Measurements from ENCODE around the gene LRATD1. TPM values are rescaled to one million over a fixed set of nuclear protein-coding genes. Genes with fewer than 3 reads are reported as not detected.

Gene LRATD1
- total RNA-seq, 2 experiments from 2014 or later = not detected

GRCh38 chr2:14634489-14635390 is 2.2 kb downstream of the LRATD1 start:
- DNase-seq (peak; percentile 42), ATAC-seq (no peak)
- H3K9me3 Mint-ChIP-seq = peaks cover 3% of the 10 kb centered on the region
- peak; percentile 23 for TF ChIP-seq CTCF (IDR thresholded peaks at IDR 0.05)
- peaks cover 3% of the 10 kb centered on the region for H3K36me3 Mint-ChIP-seq (ENCODE audit: low read depth)
- intact Hi-C loops (cut with micrococcal nuclease) = no loop called here
- H3K4me1 Mint-ChIP-seq (ENCODE audit: low read depth) = peaks cover 3% of the 10 kb centered on the region
- CTCF ChIA-PET = interaction anchor here (0.6 to 1.2 kb wide), 3 partner anchors 10 to 43 kb away, joined by 3 to 4 read pairs (median 3); no protein-coding TSS in a partner anchor
- POLR2A ChIA-PET = no interaction called here
- H3K27ac Mint-ChIP-seq = no peak overlapping the region
- no peak overlapping the region for H3K4me3 Mint-ChIP-seq
- peaks cover 46% of the 10 kb centered on the region for H3K27me3 Mint-ChIP-seq

GRCh38 chr2:14635391-14635871 is 2.9 kb downstream of the LRATD1 start:
- ChIA-PET CTCF (interaction anchor here (1.2 kb wide), 2 partner anchors 20 to 42 kb away, joined by 3 read pairs; no protein-coding TSS in a partner anchor), POLR2A (no interaction called here)

GRCh38 chr2:14638488-14638887 is 6.0 kb downstream of the LRATD1 start:
- no peak overlapping the region for H3K4me3 Mint-ChIP-seq
- TF ChIP-seq CTCF (IDR thresholded peaks at IDR 0.05) = no peak
- no peak overlapping the region for H3K27ac Mint-ChIP-seq
- ChIA-PET POLR2A (no interaction called here), CTCF (interaction anchor here (1.3 kb wide), 1 partner anchor 8 kb away, joined by 4 read pairs; no protein-coding TSS in a partner anchor)
- no peaks in the 10 kb centered on the region for H3K36me3 Mint-ChIP-seq (ENCODE audit: low read depth)
- H3K9me3 Mint-ChIP-seq = no peaks in the 10 kb centered on the region
- ATAC-seq (no peak), DNase-seq (no peak)
- peaks cover 32% of the 10 kb centered on the region for H3K27me3 Mint-ChIP-seq
- intact Hi-C loops (cut with micrococcal nuclease) = no loop called here
- no peaks in the 10 kb centered on the region for H3K4me1 Mint-ChIP-seq (ENCODE audit: low read depth)

More at GRCh38 chr2:14635391-14635871, 2.9 kb downstream of the LRATD1 start:
- Mint-ChIP-seq H3K27me3 (peaks cover 46% of the 10 kb centered on the region), H3K36me3 (ENCODE audit: low read depth) (peaks cover 3% of the 10 kb centered on the region), H3K27ac (no peak overlapping the region), H3K4me3 (no peak overlapping the region), H3K9me3 (peaks cover 3% of the 10 kb centered on the region), H3K4me1 (ENCODE audit: low read depth) (peaks cover 3% of the 10 kb centered on the region)
- ATAC-seq = no peak
- DNase-seq = no peak
- no peak for TF ChIP-seq CTCF (IDR thresholded peaks at IDR 0.05)
- intact Hi-C loops (cut with micrococcal nuclease) = no loop called here

GRCh38 chr2:14641116-14641515 is 8.6 kb downstream of the LRATD1 start:
- Mint-ChIP-seq H3K36me3 (ENCODE audit: low read depth) (no peaks in the 10 kb centered on the region), H3K4me3 (no peak overlapping the region), H3K27ac (no peak overlapping the region), H3K27me3 (peaks cover 19% of the 10 kb centered on the region), H3K9me3 (no peaks in the 10 kb centered on the region), H3K4me1 (ENCODE audit: low read depth) (no peaks in the 10 kb centered on the region)
- ChIA-PET CTCF (no interaction called here), POLR2A (interaction anchor here (0.6 kb wide), 1 partner anchor 535 kb away, joined by 4 read pairs; no protein-coding TSS in a partner anchor)
- DNase-seq (no peak), ATAC-seq (no peak)
- intact Hi-C loops (cut with micrococcal nuclease) = no loop called here
- TF ChIP-seq CTCF (IDR thresholded peaks at IDR 0.05) = no peak

GRCh38 chr2:14642499-14642898 is 10.0 kb downstream of the LRATD1 start:
- Mint-ChIP-seq H3K4me3 (no peak overlapping the region), H3K27me3 (peaks cover 8% of the 10 kb centered on the region), H3K27ac (no peak overlapping the region), H3K9me3 (no peaks in the 10 kb centered on the region), H3K4me1 (ENCODE audit: low read depth) (no peaks in the 10 kb centered on the region), H3K36me3 (ENCODE audit: low read depth) (no peaks in the 10 kb centered on the region)
- intact Hi-C loops (cut with micrococcal nuclease) = no loop called here
- DNase-seq (no peak), ATAC-seq (no peak)
- TF ChIP-seq CTCF (IDR thresholded peaks at IDR 0.05) = no peak
- ChIA-PET POLR2A (no interaction called here), CTCF (interaction anchor here (1.3 kb wide), 1 partner anchor 12 kb away, joined by 4 read pairs; no protein-coding TSS in a partner anchor)

All from activated CD8-positive, alpha-beta T cell treated with anti-CD3 and anti-CD28 coated beads for 36 hours (primary cell).